ENCODE results near the gene BRPF1. TPM values are rescaled to one million over a fixed set of nuclear protein-coding genes. Genes with fewer than 3 reads are reported as not detected.

Gene BRPF1
- total and polyA plus RNA-seq, 2 experiments from 2014 or later, result 8.0 to 24.7 TPM

GRCh38 chr3:9793161-9793781 lies 61.7 kb downstream of the BRPF1 start (continued):
- TF ChIP-seq REST (IDR thresholded peaks at IDR 0.05; ENCODE audit: unreplicated experiment), result no peak
- TF ChIP-seq NANOG (IDR thresholded peaks at IDR 0.05; ENCODE audit: borderline replicate concordance), result no peak
- no peak for TF ChIP-seq JUNB (IDR thresholded peaks at IDR 0.05; ENCODE audit: unreplicated experiment)
- TF ChIP-seq EZH2phosphoT487 (IDR thresholded peaks at IDR 0.05; ENCODE audit: unreplicated experiment), result no peak
- no peak for TF ChIP-seq ZNF114 (CRISPR knock-in tag; IDR thresholded peaks at IDR 0.05)
- TF ChIP-seq CREB1 (CRISPR knock-in tag; IDR thresholded peaks at IDR 0.05; ENCODE audit: low read depth), result no peak

- Histone ChIP-seq H3K4me3 (no peak overlapping the region; the same call in 1 of the 2 replicates), H3K4me2 (peak overlapping the region; percentile 99; the same call in 1 of the 2 replicates), H3K36me3 (ENCODE audit: insufficient read depth) (peaks cover 22% of the 10 kb centered on the region), H3K79me2 (replicated peaks; ENCODE audit: insufficient read depth) (peaks cover 40% of the 10 kb centered on the region), H4K20me1 (replicated peaks; ENCODE audit: insufficient read depth) (peaks cover 2% of the 10 kb centered on the region; the same call in 1 of the 2 replicates), H3K4me1 (ENCODE audit: insufficient read depth) (peaks cover 6% of the 10 kb centered on the region), H3K9me2 (ENCODE audit: insufficient read depth) (0 out of 2 replicates have a peak, but pooled peaks cover 3% of the 10 kb centered on the region), H3K27me3 (ENCODE audit: insufficient read depth) (no peaks in the 10 kb centered on the region), H3F3A (replicated peaks; ENCODE audit: low read depth) (peaks cover 15% of the 10 kb centered on the region; the same call in 1 of the 2 replicates), H3K27ac (ENCODE audit: low read depth) (peak overlapping the region; percentile 26; the same call in 1 of the 2 replicates), H2AFZ (no peak overlapping the region)
- ATAC-seq (no peak), DNase-seq (ENCODE audit: low spot score) (no peak)
- peaks cover 55% of the 10 kb centered on the region for H3K36me3 Mint-ChIP-seq (ENCODE audit: low read depth)
- no peak for TF ChIP-seq JUNB (IDR thresholded peaks at IDR 0.05; ENCODE audit: unreplicated experiment)
- TF ChIP-seq REST (IDR thresholded peaks at IDR 0.05; ENCODE audit: unreplicated experiment), result no peak
- no peak for TF ChIP-seq POLR2AphosphoS5 (IDR thresholded peaks at IDR 0.05; ENCODE audit: low read depth)
- peaks cover 14% of the 10 kb centered on the region for H3K4me1 Mint-ChIP-seq
- peak overlapping the region; percentile 5 for H3K27ac Mint-ChIP-seq
- peak overlapping the region; percentile 97 for H3K4me3 Mint-ChIP-seq
- no peaks in the 10 kb centered on the region for H3K9me3 Mint-ChIP-seq
- peaks cover 12% of the 10 kb centered on the region for H3K27me3 Mint-ChIP-seq (ENCODE audit: insufficient read depth, low read depth, poor library complexity)
Observed at GRCh38 chr3:9794400-9794799, 62.9 kb downstream of the BRPF1 start.
